AG10803 (cell line): ENCODE data around the gene AQP3.

Experiments used
- DNase-seq: peaks from one replicate; pipeline ENCODE4 v3.0.0; 2010; ENCODE audit warnings: low read depth
- H3K4me3 ChIP-seq: 2 replicates; pipeline ENCODE4 v1.5.1; 2011; ENCODE audit warnings: mild to moderate bottlenecking, low read length, control low read depth
- CTCF ChIP-seq: conservative IDR thresholded peaks from 2 replicates; pipeline ENCODE4 v1.5.1; 2011; ENCODE audit warnings: mild to moderate bottlenecking, low read length, control low read depth, inconsistent platforms

The AQP3 gene

GRCh38 chr9:33446240-33446945 is 1.0 kb downstream of the AQP3 start:
- DNase-seq, result no peak
- no peak for TF ChIP-seq CTCF
- H3K4me3 ChIP-seq, result no peak overlapping the region

GRCh38 chr9:33445389-33446239 is 1.8 kb downstream of the AQP3 start:
- no peak overlapping the region for H3K4me3 ChIP-seq
- TF ChIP-seq CTCF, result no peak
- DNase-seq, result no peak

GRCh38 chr9:33443464-33444154 is 3.8 kb downstream of the AQP3 start:
- H3K4me3 ChIP-seq, result no peak overlapping the region
- no peak for TF ChIP-seq CTCF
- no peak for DNase-seq

GRCh38 chr9:33443047-33443446 is 4.3 kb downstream of the AQP3 start:
- H3K4me3 ChIP-seq, result no peak overlapping the region
- DNase-seq, result no peak
- TF ChIP-seq CTCF, result no peak

- DNase-seq, result no peak
- no peak for TF ChIP-seq CTCF
- H3K4me3 ChIP-seq, result no peak overlapping the region
Measured at GRCh38 chr9:33442125-33442524, 5.3 kb downstream of the AQP3 start.

GRCh38 chr9:33440609-33441008 is 6.8 kb downstream of the AQP3 start:
- TF ChIP-seq CTCF, result no peak
- no peak for DNase-seq
- H3K4me3 ChIP-seq, result no peak overlapping the region
